K562 (cell line): ENCODE results near the gene RPS19. TPM values are rescaled to one million over a fixed set of nuclear protein-coding genes. Genes with fewer than 3 reads are reported as not detected.

ENCODE experiments used
- CTCFL ChIP-seq: IDR thresholded peaks from 2 replicates; pipeline ENCODE4 v1.6.1; 2011; ENCODE audit warnings: borderline replicate concordance, low read depth, mild to moderate bottlenecking, moderate library complexity, low read length; ENCODE audit not compliant: insufficient read depth, poor library complexity, severe bottlenecking
- EHMT2 ChIP-seq: fragments of 450-650 bp; IDR thresholded peaks from 2 replicates; pipeline ENCODE4 v1.6.1; 2018; ENCODE audit warnings: antibody characterized with exemption
- ESRRA ChIP-seq: fragments of 450-650 bp; IDR thresholded peaks from 2 replicates; pipeline ENCODE4 v1.6.1; 2014; ENCODE audit warnings: low read depth, mild to moderate bottlenecking, moderate library complexity, borderline replicate concordance
- HMG20A ChIP-seq: fragments of 450-650 bp; formaldehyde crosslinking; conservative IDR thresholded peaks from 2 replicates; pipeline ENCODE4 v1.4.0; 2020; ENCODE audit warnings: mild to moderate bottlenecking, mixed read lengths
- HMGN3 ChIP-seq: IDR thresholded peaks from 2 replicates; pipeline ENCODE4 v1.6.1; 2011; ENCODE audit warnings: borderline replicate concordance, low read depth, mild to moderate bottlenecking, mixed read lengths, low read length; ENCODE audit not compliant: insufficient read length; ENCODE audit errors: extremely low read depth
- KDM1A ChIP-seq, 2 experiments: fragments of 450-650 bp; IDR thresholded peaks; 2 replicates each; pipeline ENCODE4 v1.6.1; 2016; ENCODE audit warnings: mild to moderate bottlenecking in 2 of 2
- NEUROD1 ChIP-seq: fragments of 150-350 bp; IDR thresholded peaks from 2 replicates; pipeline ENCODE4 v1.6.1; 2014; ENCODE audit warnings: borderline replicate concordance, low read length, low read depth; ENCODE audit not compliant: partially characterized antibody
- NFIX ChIP-seq: fragments of 250-450 bp; sonication (Bioruptor Pico); IDR thresholded peaks from 2 replicates; pipeline ENCODE4 v1.4.0; 2020; ENCODE audit warnings: low read depth, mild to moderate bottlenecking, moderate library complexity
- NFRKB ChIP-seq: fragments of 450-650 bp; IDR thresholded peaks from 2 replicates; pipeline ENCODE4 v1.6.1; 2016; ENCODE audit warnings: low read depth
- REST ChIP-seq, 2 experiments: fragments of 450-650 bp; formaldehyde crosslinking in 1 of 2; IDR thresholded peaks; 2 replicates each; pipeline versions ENCODE4 v1.4.0 to v1.6.1; 2014 to 2020; ENCODE audit warnings: mild to moderate bottlenecking in 2 of 2, borderline replicate concordance in 1 of 2, low read depth in 1 of 2
- SLC30A9 ChIP-seq: fragments of 250-450 bp; sonication (Bioruptor Pico); IDR thresholded peaks from 2 replicates; pipeline ENCODE4 v1.8.0; 2022; ENCODE audit warnings: mild to moderate bottlenecking, moderate library complexity
- YY1 ChIP-seq, 3 experiments: IDR thresholded peaks; 2 replicates each; pipeline ENCODE4 v1.6.1; 2011; ENCODE audit warnings: low read length in 2 of 3, mild to moderate bottlenecking in 2 of 3, moderate library complexity in 2 of 3, borderline replicate concordance in 1 of 3, control low read depth in 1 of 3, low read depth in 1 of 3; ENCODE audit not compliant: insufficient read depth in 3 of 3, insufficient replicate concordance in 2 of 3, control insufficient read depth in 1 of 3, insufficient read length in 1 of 3; ENCODE audit errors: extremely low read depth in 1 of 3
- ZFP30 ChIP-seq: fragments of 250-450 bp; sonication (Bioruptor Pico); IDR thresholded peaks from 2 replicates; pipeline ENCODE4 v1.8.0; 2022; ENCODE audit warnings: moderate library complexity, mild to moderate bottlenecking, inconsistent platforms, borderline replicate concordance
- ZNF146 ChIP-seq: IDR thresholded peaks from one replicate; pipeline ENCODE4 v1.6.1; 2018; ENCODE audit warnings: missing compliant biosample characterization; ENCODE audit not compliant: unreplicated experiment
- polyA plus RNA-seq, 8 experiments: library from polyadenylated mRNA; depleted of rRNA in 4 of 8; stranded (reverse) in 5 of 8; unstranded in 3 of 8; fragments of >200 nt; fragmentation: Nextera tagmentation in 2 of 8; fragmentation: Illumina TruSeq in 1 of 8; extraction: Ambion mirVana in 2 of 8; extraction: Trizol in 1 of 8; gene quantifications; 2 replicates each; pipeline versions ENCODE4 v1.2.1 to v1.2.3, GENCODE V29; 2011 to 2014; ENCODE audit warnings: inconsistent platforms in 1 of 8, missing spikeins in 1 of 8
- total RNA-seq, 7 experiments: library from RNA; depleted of rRNA in 6 of 7; stranded (reverse); fragments of >200 nt in 6 of 7; fragmentation: Illumina TruSeq in 2 of 7; extraction: Trizol in 2 of 7; gene quantifications; 2 replicates each; pipeline versions ENCODE4 v1.2.1 to v1.2.3, GENCODE V29; 2011 to 2021; ENCODE audit warnings: low replicate concordance in 1 of 7
- TF ChIP-seq, protein P1 (sequence below): fragments of 450-650 bp; IDR thresholded peaks from 2 replicates; pipeline ENCODE4 v1.7.0; 2016; ENCODE audit warnings: borderline replicate concordance

RPS19 gene
- total and polyA plus RNA-seq, 9 of the 15 experiments (the other 6 are each of a cell fraction or from before 2014, with no cell fraction given): 1,964 to 3,408 (median 2,747) TPM

GRCh38 chr19:41843371-41843770 is 16.7 kb upstream of the RPS19 start (continued):
- TF ChIP-seq YY1 (IDR thresholded peaks at IDR 0.05; ENCODE audit: borderline replicate concordance in 1 of 3, control insufficient read depth in 1 of 3, extremely low read depth in 1 of 3, insufficient read depth in 3 of 3, insufficient read length in 1 of 3, insufficient replicate concordance in 2 of 3, low read depth in 1 of 3, low read length in 2 of 3): no peak
- TF ChIP-seq EHMT2: 0 out of 2 replicates have a peak, but pooled peaks have one; percentile 50
- TF ChIP-seq HMG20A (CRISPR knock-in tag): no peak
- TF ChIP-seq HMGN3: no peak
- peak; percentile 46 to 60; a peak in 3 of 4 replicates for TF ChIP-seq KDM1A (IDR thresholded peaks at IDR 0.05)
- TF ChIP-seq ZNF146 (CRISPR knock-in tag): no peak
- TF ChIP-seq NFIX (CRISPR knock-in tag): no peak
- 0 out of 2 replicates have a peak, but pooled peaks have one; percentile 22 for TF ChIP-seq ESRRA
- no peak for TF ChIP-seq CTCFL
- no peak for TF ChIP-seq NFRKB
- TF ChIP-seq ZFP30 (CRISPR knock-in tag): no peak
- TF ChIP-seq SLC30A9: no peak
- TF ChIP-seq REST (IDR thresholded peaks at IDR 0.05; ENCODE audit: borderline replicate concordance): peak; percentile 8; the same call in 1 of the 2 replicates
- TF ChIP-seq REST (CRISPR knock-in tag; IDR thresholded peaks at IDR 0.05; ENCODE audit: low read depth): no peak
- TF ChIP-seq, protein P1, sequence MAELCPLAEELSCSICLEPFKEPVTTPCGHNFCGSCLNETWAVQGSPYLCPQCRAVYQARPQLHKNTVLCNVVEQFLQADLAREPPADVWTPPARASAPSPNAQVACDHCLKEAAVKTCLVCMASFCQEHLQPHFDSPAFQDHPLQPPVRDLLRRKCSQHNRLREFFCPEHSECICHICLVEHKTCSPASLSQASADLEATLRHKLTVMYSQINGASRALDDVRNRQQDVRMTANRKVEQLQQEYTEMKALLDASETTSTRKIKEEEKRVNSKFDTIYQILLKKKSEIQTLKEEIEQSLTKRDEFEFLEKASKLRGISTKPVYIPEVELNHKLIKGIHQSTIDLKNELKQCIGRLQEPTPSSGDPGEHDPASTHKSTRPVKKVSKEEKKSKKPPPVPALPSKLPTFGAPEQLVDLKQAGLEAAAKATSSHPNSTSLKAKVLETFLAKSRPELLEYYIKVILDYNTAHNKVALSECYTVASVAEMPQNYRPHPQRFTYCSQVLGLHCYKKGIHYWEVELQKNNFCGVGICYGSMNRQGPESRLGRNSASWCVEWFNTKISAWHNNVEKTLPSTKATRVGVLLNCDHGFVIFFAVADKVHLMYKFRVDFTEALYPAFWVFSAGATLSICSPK: no peak
- no peak for TF ChIP-seq NEUROD1
